Esophagus muscularis mucosa (tissue), 4 donors: Measurements from ENCODE around the gene PIP5K1B.

Source experiments
- EP300 ChIP-seq: sonication (generic); formaldehyde crosslinking; IDR thresholded peaks from one replicate; pipeline ENCODE4 v1.6.1; 2017; ENCODE audit warnings: antibody characterized with exemption
- POLR2A ChIP-seq: fragments of 450-650 bp; IDR thresholded peaks from one replicate; pipeline ENCODE4 v1.6.1; 2017; ENCODE audit warnings: antibody characterized with exemption, moderate library complexity, mild to moderate bottlenecking, low read depth
- POLR2AphosphoS5 ChIP-seq, 2 donors: sonication (generic); formaldehyde crosslinking; IDR thresholded peaks; one replicate each; pipeline ENCODE4 v1.6.1; 2017; ENCODE audit warnings: antibody characterized with exemption in 2 of 2
- TF ChIP-seq, protein P1 (sequence below), 3 experiments: fragments of 200-600 bp in 2 of 3; fragments of 450-650 bp in 1 of 3; sonication (generic) in 2 of 3; IDR thresholded peaks; one replicate each; pipeline ENCODE4 v1.5.1; 2017 to 2019; ENCODE audit warnings: antibody characterized with exemption in 3 of 3, mild to moderate bottlenecking in 2 of 3, moderate library complexity in 1 of 3

GRCh38 chr9:68947842-68948569, 243.0 kb downstream of the PIP5K1B start:
- TF ChIP-seq, protein P1, sequence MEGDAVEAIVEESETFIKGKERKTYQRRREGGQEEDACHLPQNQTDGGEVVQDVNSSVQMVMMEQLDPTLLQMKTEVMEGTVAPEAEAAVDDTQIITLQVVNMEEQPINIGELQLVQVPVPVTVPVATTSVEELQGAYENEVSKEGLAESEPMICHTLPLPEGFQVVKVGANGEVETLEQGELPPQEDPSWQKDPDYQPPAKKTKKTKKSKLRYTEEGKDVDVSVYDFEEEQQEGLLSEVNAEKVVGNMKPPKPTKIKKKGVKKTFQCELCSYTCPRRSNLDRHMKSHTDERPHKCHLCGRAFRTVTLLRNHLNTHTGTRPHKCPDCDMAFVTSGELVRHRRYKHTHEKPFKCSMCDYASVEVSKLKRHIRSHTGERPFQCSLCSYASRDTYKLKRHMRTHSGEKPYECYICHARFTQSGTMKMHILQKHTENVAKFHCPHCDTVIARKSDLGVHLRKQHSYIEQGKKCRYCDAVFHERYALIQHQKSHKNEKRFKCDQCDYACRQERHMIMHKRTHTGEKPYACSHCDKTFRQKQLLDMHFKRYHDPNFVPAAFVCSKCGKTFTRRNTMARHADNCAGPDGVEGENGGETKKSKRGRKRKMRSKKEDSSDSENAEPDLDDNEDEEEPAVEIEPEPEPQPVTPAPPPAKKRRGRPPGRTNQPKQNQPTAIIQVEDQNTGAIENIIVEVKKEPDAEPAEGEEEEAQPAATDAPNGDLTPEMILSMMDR (IDR thresholded peaks at IDR 0.05), result no peak
- TF ChIP-seq POLR2A, result no peak
- no peak for TF ChIP-seq EP300
- no peak for TF ChIP-seq POLR2AphosphoS5 (IDR thresholded peaks at IDR 0.05)
